GM21526 (cell line): ENCODE data around the gene H19.

Source experiments
- ATAC-seq: cut with Tn5 transposase; IDR thresholded peaks from one replicate; pipeline ENCODE4 v1.9.1; 2021; ENCODE audit warnings: moderate library complexity; ENCODE audit not compliant: unreplicated experiment, low FRiP score

Gene H19

DNA sequence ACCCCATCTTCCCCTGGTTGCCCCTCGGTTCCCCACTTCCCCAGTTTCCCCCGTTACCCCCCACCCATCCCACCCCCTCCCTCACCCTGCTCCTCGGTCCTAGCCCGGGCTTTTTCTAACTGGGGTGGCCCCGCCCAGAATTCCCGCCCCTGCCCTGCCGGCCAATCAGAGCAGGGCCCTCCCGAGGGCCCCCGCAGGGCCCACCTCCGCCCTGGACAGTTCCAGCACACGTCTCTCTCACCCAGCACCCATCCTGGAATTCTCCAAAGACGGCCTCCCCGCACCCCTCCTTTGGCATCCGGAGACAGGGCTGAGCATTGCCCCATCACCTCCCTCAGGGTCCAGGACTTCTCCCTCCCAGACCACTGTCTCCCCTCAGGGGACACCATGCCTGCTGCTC is at the start of gene H19:
TSS of gene H19 (minus strand) at position 88 of the 400 bp plus-strand sequence.
- no peak for ATAC-seq

DNA sequence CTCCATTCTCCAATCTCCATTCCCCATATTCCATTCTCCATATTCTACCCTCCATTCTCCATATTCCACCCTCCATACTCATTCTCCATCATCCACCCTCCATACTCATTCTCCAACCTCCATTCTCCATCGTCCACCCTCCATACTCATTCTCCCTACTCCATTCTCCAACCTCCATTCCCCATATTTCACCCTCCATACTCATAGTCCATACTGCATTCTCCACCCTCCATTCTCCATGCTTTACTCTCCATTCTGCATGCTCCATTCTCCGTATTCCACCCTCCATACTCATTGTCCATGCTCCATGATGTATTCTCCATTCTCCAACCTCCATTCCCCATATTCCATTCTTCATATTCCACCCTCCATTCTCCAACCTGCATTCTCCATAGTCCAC is 44.3 kb upstream of the H19 start:
- no peak for ATAC-seq

DNA sequence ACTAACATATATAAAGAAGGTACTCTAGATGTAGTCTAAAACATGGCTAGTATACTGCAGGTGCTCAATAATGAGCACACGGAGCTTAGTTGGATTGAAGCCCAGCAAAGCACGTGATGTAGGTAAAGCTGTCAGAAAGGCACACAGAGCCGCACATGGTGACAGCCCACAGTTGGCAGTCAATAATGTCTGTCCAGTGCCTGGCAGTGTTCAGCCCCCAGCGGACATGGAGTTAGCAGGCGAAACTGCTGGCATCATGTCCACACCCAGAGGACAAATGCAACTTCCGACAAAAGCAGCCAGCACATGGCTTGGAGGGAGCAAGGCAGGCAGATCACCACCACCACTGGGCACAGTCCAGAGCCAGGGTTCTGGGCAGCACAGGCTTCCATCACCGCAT is 43.5 kb upstream of the H19 start:
- ATAC-seq = no peak

DNA sequence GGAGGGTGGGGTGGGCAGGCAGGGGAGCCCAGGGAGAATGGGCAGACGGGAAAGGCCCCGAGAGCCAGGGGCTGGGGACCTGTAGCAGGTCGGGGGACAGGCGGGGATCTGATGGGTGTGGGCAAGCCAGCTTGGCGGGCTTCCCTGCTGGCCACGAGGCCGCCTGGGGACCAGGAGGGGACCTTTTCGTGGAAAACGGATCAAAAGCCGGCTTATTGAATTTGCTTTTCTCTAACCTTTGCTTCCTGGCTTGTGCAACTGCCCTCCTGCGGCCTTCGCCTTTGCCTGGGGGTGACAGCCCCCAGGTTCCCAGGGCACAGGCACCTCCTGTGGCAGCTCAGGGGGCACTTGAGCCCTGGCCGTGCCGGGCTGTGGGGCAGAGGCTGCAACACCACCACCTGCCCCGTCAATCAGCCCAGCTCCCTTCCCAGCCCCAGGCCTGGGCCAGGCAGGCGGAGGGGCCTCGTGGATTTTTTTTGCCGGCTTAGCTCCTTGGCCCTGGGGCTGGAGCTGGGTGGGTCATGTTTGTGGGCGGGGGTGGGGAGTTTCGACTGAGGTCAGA is 41.6 kb upstream of the H19 start:
- ATAC-seq = no peak

DNA sequence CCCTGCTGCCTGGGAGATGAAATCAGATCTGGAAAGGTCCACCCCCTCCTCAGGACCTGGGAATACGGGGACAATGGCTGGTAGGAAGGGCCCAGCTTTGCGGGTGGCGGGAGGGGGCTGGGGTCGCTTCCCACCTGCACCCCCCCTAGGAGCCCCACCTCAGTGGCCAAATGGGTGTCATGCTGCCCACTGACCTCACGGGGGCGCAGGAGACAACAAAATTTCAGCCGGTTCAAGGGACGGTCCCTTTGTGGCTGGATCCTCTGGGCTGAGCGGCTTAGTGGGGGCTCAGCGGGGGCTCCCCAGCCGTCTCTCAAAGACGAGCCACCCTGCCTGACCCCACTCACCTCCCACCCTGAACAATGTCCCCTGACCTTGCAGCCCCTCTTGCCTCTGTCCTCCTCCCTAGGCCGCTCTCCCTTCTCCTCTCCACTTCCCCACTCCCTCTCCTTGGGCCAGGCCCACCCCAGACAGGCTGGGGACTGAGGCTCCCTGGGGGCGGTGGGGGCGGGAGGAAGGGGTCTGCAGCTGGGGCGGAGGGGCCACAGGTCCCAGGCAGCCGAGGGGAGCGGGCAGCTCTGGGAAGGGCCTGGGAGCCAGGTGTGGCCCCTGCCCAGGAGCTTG is 39.3 kb upstream of the H19 start:
- no peak for ATAC-seq

DNA sequence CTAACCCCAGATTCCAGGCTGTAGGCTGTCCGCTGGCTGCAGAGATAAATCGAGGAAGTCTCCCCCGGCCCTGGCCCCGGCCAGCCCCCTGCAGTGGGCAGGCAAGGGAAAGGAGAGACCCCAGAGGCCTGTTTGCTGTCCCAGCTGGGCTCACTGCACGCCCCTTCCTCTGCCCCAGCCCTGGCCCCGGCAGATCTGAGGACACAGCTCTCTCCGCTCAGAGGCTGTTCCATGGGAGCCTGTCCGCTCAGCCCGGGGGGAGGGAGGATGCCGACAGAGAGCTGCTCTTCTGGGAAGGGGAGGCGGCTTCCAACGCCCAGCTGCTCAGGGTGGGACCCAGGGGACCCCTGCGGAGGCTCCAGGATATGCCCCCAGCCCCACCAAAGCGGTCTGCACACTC is 37.7 kb upstream of the H19 start:
- ATAC-seq = no peak

DNA sequence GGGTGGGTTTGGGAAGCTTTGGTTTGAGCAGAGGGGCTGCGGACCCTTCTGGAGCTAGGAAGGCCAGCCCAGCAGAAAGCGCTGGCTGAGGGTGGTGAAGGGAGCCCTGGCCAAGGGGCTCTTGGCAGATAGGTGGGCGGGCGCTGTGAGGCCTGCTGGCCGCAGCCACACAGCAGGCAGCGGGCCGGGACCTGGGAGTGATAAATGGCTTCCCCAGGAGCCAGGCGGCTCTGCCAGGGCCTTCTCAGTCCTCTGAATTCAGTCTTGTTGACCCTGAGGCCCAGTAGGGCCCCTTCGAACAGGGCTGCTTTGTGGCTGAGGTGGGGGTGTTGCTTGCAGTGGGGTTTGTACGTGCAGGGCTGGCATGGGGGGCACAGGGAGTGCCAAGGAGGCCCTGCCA is 33.4 kb upstream of the H19 start:
- ATAC-seq = no peak

DNA sequence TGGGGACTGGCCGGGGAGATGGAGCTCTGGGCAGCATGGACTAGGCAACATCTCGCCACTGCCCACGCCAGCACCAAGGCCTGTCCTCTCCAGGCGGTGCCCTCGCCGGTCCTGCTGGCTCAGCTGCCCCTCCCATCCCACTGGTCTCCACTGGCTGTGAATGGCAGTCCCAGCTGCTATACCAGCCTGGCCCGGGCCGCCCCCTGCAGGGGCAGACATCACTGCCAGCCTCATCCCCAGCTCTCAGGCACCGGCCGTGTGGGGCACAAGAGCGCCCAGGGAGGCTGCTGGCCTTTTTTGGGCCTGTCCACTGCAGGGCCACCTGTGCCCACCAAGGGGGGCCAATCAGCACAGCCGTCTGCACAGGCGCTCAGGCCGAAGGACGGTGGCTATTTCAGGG is 30.1 kb upstream of the H19 start:
- ATAC-seq = no peak

DNA sequence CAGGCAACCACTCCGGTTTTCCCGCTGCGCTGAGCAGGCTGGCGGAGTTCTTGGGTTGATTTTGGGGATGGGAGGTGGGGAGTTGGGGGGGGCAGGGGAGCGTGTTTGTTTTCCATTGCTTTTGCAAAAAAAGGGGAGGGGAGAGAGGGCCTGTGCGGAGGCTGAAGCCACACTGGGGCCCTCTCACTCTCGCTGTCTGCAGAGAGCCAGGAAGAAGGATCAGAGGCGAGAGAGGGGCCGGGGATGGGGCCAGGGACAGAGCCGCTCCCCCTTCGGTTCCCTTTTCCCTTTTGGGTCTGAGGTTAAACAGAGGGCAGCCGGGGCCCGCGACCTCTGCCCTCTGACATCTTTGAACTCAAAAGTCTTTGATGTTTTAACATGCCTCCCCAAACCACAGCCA is 17.4 kb upstream of the H19 start:
- ATAC-seq = no peak

DNA sequence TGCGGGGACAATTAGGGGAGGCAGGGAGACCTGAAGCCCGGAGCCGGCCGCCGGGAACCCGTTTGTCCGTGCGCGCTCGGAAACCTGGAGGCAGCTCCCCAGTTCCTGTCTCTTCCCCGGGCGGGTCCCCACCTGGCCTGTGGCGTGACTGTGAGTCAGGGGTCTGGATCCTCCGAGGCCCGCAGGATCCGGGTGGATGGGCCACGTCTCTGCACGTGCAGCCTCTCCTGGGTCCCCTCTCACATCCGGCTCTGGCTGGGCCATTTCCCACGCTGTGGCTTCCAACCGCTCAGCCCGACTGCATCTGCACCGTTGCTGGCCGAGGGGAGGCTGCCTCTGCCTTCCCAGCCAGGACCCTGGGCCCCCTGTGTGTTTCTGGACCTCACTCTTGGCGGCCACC is 14.8 kb upstream of the H19 start:
- no peak for ATAC-seq

DNA sequence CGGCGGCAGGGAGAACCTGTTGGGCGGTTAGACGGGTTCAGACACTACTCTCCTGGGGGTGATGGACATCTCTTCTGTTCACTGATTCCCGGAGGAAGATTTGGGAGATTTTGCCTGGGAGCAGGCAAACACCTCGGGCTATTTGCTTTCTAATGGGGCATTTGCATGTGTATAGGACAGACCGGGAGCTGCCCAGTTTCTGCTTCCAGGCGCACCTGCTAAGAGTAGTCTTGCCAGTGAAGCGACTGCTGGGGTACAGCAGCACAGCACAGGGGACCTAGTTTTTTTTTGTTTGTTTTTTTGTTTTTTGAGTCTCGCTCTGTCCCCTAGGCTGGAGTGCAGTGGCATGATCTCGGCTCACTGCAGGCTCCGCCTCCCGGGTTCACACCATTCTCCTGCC is 6.8 kb upstream of the H19 start:
- no peak for ATAC-seq

DNA sequence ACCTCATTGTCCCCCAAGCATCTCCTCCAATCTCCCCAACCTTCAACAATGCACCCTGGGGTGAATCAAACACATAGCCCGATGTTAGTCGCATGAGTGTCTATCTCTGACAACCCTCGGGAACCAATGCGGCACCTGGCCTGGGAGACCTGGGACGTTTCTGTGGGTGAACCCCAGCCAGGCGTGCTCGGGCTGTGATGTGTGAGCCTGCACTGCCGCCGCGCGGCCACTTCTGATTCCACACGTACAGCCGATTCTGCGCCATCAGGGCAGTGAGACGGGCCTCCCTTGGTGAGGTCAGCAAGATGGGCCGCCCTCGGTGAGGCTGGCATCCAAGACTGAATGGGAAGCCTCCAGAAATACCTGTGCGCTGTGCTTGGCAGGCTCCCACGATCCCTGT is 5.2 kb upstream of the H19 start:
- no peak for ATAC-seq

DNA sequence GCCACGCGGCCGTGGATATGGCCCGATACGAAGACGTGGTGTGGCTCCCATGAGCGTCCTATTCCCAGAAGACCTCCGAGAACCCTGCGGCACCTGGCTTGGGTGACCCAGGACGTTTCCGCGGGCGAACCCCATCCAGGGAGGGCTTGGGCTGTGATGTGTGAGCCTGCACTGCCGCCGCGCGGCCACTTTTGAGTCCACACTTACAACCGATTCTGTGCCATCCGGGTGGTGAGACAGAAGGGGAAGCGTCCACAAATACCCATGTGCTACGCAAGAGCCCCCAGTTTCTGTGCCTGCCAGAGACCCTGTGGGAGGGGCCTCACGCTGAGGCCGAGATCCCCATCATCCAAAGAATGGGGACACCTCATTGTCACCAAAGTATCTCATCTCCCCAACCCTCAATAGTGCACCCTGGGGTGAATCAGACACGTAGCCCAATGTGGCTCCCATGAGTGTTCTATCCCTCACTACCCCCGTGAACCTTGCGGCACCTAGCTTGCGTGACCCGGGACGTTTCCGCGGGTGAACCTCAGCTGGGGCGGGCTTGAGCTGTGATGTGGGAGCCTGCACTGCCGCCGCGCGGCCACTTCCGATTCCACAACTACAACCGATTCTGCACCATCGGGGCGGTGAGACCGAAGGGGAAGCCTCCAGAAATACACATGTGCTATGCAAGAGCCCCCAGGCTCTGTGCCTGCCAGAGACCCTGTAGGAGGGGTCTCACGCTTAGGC is 4.6 kb upstream of the H19 start:
- ATAC-seq = no peak

DNA sequence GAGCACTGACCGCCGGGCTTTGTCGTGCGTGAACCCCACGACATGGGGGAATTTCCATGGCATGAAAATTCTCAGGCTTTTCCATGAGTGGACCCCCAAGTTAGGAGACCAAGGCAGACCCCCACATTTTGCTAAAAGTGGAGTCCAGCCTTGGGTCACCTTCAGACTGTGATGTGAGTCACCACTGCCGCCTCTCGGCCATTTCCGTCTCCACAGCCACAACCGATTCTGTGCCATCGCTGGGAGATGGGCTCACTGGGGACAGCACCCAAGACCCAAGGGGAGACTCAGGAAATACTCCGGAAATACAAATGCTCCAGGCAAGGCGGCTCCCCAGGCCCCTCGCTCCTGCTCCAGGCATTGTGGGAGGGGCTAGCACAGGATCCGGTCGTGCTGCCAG is 1.2 kb upstream of the H19 start:
- no peak for ATAC-seq

DNA sequence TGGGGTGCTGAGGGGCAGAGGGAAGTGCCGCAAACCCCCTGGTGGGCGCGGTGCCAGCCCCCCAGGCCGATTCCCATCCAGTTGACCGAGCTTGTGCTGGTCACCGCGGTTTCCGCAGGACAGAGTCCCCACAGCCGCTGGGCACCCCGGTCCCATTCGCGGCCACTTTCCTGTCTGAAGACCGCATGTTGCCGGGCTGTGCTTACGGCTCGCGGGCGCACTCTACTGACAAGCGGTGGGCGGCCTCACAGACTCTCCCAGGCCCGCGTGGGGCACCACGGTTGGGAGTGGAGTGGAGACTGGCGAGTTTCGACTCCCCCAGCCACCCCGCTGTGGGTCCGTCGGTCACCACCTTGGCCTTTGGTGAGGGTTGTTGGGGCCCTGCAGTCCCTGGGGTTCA is 648 bp upstream of the H19 start:
- ATAC-seq = no peak

DNA sequence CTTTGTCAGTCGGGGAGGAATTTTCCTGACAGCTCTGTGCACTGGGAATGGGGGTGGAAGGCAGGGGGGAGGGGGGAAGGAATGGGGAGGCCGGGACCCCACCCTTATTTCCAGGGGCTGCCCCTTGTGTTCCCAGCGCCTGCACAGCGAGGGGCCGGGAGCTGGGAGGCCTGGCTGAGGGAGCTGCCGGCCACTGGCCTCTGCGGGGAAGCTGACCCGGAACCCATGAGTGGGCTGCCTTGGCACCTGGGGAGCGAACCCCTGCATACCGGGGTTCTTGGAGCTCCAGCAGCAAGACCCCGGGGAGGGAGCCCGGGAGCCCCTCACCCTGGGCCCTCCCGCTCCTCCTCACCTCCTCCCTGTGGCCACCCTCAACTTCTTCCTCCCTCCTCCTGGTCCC is 3.5 kb downstream of the H19 start:
- no peak for ATAC-seq

DNA sequence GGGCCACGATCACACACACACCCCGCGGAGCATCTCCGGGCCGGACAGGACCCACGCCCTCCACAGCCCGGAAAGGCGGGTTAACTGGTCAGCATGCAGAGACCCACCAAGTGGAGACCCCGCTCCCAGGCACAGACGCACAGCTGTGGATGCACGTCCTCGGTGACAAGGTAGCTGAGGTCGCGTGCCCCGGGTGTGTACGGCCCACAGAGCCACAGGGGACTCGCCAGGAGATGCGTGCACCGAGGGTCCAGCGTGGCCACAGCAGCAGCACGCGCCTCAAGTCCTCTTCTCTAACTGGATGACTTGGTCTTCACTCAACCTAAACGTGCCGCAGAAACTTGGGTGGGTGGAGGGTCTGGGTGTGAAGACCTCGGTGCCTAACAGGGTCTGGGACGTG is 5.5 kb downstream of the H19 start:
- no peak for ATAC-seq

DNA sequence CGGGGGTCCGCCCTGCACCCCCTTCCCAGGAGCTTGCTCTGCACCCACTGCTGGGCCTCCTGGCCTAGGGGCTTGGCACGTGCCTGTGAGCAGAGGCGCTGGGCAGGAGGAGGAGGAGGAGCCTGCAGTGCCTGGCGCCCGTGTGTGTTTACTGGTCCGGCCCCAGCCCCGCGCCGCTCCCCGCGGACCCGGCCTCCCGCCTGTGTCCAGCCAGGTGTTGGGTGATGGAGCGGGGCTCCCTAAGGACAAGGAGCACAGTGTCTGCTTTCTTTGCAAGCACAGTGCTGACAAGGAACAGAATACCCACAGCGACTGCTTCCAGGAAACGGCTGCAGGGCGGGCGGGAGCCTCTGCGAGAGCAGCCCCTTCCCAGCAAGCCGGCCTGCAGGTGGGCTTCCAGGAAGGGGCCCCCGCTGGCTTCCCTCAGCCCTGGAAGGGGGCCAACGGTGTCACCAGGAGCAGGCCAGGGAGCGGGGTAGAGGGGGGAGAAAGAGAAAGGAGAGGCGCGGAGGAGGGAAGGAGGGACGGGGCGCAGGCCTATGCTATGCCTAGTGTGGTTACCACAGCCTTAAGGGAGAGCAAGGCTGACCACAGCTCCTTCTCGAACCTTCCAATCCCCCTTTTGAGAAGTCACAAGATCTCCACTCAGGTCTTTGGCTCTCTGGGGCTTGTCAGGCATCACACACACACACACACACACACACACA is 6.6 kb downstream of the H19 start:
- ATAC-seq = no peak

DNA sequence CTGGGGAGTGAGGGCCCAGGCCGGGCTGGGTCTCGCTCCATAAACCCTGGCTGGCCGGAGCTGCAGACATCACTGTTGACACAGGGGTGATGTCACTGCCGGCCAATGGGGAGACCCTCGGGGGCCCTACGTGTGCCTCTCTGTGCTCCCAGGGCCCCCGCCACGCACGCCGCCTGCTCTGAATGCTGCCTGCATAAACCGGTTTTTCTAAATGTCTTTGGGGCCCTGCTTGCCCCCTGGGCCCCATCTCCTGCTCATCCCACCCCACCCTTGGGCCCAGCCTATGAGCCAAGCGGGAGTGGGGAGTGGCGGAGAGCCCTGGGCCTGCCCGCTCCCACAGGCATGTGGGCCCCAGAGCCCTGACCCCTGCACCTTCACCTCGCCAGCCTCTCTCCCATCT is 7.7 kb downstream of the H19 start:
- ATAC-seq = no peak

DNA sequence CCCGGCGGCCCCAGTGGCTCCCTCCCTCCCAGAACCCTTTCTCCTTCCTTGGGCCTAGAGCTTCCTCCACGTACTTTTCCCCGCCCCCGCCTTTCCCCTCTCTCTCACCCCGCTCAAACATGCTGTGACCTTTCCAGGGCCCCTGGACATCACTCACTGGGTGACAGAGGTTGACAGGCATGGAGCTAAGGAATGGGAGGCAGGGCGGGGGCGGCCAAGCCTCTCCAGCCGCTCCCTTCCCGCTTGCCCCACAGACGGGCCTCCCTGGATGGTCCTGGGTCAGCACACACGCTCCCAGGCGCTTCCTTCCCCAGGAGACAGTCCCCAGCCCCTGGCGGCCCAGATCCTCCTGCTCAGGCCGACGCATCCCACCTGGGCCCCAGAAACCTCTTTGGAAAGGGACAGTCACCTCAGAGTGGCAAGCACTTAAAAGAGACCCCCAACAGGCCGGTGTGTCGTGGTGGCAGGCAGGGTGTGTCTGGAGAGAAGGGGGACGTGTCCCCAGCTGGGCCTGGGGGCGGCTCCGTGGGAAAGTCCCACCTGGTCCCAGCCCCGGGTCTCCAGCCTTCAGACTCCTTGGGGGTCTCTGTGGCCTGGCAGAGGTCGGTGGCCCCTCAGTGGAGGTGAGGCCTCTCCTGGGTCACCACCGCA is 8.8 kb downstream of the H19 start:
- ATAC-seq = no peak

DNA sequence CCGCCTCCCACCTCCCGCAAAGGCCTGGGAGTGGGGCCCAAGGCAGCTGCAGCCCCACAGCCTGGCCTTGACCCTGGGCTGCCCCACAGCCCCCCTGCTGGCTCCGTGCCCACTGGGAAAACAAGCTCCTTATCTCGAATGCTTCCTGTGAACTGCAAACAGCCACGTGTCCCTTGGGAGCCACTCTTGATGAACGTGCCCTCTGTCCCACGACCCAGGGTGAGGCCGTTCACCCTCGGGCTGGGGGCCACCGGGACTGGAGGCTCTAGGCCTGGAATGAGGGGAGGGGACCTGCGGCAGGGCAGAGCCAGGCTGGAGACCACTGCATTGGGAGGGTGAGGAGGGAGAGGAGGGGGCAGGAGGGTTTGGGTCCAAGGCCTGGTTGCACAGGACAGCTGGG is 9.5 kb downstream of the H19 start:
- no peak for ATAC-seq
